Measurements from ENCODE around the gene SLC66A2. TPM values are rescaled to one million over a fixed set of nuclear protein-coding genes. Genes with fewer than 3 reads are reported as not detected.

SLC66A2 gene
- total and polyA plus RNA-seq, 9 donors = 2.1 to 31.1 (median 27.0) TPM

GRCh38 chr18:79935098-79935480 is 16.4 kb downstream of the SLC66A2 start:
- 72 to 90% (median 88%) methylated on average over 5 of the region's 5 CpGs for WGBS, 3 donors
- DNase-seq = peak in 1 of 5 donors; percentile 12
- H3K4me3 ChIP-seq = no peak overlapping the region
- no peaks in the 10 kb centered on the region for H3K27me3 ChIP-seq
- no peaks in the 10 kb centered on the region for H3K36me3 ChIP-seq
- no peak overlapping the region for H3K27ac ChIP-seq
- no peaks in the 10 kb centered on the region for H3K4me1 ChIP-seq (ENCODE audit: insufficient read depth)
- no peak for TF ChIP-seq POLR2A (IDR thresholded peaks at IDR 0.05)
- TF ChIP-seq EP300 (IDR thresholded peaks at IDR 0.05) = no peak
- TF ChIP-seq, protein P1, sequence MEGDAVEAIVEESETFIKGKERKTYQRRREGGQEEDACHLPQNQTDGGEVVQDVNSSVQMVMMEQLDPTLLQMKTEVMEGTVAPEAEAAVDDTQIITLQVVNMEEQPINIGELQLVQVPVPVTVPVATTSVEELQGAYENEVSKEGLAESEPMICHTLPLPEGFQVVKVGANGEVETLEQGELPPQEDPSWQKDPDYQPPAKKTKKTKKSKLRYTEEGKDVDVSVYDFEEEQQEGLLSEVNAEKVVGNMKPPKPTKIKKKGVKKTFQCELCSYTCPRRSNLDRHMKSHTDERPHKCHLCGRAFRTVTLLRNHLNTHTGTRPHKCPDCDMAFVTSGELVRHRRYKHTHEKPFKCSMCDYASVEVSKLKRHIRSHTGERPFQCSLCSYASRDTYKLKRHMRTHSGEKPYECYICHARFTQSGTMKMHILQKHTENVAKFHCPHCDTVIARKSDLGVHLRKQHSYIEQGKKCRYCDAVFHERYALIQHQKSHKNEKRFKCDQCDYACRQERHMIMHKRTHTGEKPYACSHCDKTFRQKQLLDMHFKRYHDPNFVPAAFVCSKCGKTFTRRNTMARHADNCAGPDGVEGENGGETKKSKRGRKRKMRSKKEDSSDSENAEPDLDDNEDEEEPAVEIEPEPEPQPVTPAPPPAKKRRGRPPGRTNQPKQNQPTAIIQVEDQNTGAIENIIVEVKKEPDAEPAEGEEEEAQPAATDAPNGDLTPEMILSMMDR (IDR thresholded peaks at IDR 0.05) = no peak
- intact Hi-C loops (cut with DNase I) = no loop called here
- no peaks in the 10 kb centered on the region for H3K9me3 ChIP-seq

DNA sequence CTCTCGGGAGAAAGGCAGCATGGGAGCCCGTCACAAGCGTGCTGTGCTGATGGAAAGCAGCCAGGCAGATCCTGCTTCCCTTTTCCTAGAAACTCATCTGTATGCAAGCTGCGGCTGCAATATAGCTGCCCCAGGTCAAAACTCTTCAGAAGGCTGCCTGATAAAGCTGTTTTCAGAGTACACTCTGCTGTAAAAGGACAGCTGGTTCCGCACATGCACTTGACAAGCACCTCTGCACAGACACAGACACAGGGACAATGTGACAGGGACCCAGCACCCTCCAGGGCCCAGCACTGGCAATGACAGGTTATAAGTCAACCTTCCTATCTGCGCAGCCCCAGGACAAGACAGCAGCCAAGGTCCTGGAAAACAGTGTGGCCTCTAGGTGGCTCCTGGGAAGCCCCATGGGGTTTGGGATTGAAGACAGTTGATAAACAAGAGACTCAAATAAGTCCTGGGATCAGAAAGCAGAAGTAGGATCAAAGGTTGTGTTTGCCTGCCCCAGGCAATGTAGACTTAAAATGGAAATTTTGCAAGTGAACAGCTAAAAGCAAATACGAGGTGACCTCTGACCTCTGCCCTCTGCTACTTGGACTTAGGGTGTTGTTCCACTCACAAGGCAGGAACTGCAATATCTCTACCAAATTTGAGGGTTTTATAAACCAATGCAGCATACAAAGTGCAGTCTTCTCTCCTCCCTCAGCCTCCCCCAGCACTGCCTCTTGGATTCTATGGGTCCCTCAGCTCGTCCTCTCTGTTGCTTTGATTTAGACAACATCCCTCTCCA is 16.9 kb downstream of the SLC66A2 start:
- Histone ChIP-seq H3K4me3 (no peak overlapping the region), H3K36me3 (no peaks in the 10 kb centered on the region), H3K9me3 (no peaks in the 10 kb centered on the region), H3K27ac (no peak overlapping the region), H3K27me3 (no peaks in the 10 kb centered on the region), H3K4me1 (ENCODE audit: insufficient read depth) (no peaks in the 10 kb centered on the region)
- DNase-seq = peak in 3 of 5 donors; percentile 3 to 13 (median 9)
- no peak for TF ChIP-seq POLR2A (IDR thresholded peaks at IDR 0.05)
- TF ChIP-seq, protein P1 (IDR thresholded peaks at IDR 0.05) = no peak
- no peak for TF ChIP-seq EP300 (IDR thresholded peaks at IDR 0.05)
- intact Hi-C loops (cut with DNase I) = no loop called here
- 77 to 86% (median 79%) methylated on average over 8 of the region's 8 CpGs for WGBS, 3 donors

- H3K36me3 ChIP-seq = no peaks in the 10 kb centered on the region
- H3K27ac ChIP-seq = no peak overlapping the region
- DNase-seq = peak in 3 of 5 donors; percentile 6 to 10 (median 8)
- intact Hi-C loops (cut with DNase I) = no loop called here
- no peaks in the 10 kb centered on the region for H3K27me3 ChIP-seq
- no peak overlapping the region for H3K4me3 ChIP-seq
- TF ChIP-seq, protein P1 (IDR thresholded peaks at IDR 0.05) = no peak
- TF ChIP-seq POLR2A (IDR thresholded peaks at IDR 0.05) (no peak), EP300 (IDR thresholded peaks at IDR 0.05) (no peak)
- no peaks in the 10 kb centered on the region for H3K4me1 ChIP-seq (ENCODE audit: insufficient read depth)
- WGBS, 3 donors = 84 to 88% (median 84%) methylated on average over 10 of the region's 10 CpGs
- H3K9me3 ChIP-seq = no peaks in the 10 kb centered on the region
These were observed 17.7 kb downstream of the SLC66A2 start for GRCh38 chr18:79933765-79934164.

DNA sequence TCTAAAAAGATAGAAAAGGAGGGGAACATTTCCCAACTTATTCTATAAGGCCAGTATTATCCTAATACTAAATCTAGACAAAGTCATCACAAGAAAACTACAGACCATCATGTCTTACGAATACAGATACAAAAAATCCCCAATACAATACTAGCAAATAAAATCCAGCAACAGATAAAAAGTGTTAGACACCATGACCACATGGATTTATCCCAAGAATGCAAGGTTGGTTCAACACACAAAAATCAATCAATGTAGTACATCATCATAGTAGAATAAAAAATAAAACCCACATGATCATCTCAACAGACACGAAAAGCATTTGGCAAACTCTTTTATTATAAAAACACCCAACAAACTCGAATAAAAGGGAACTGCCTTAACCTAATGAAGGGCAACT is 18.5 kb downstream of the SLC66A2 start:
- H3K36me3 ChIP-seq = no peaks in the 10 kb centered on the region
- DNase-seq = no peak
- TF ChIP-seq EP300 (IDR thresholded peaks at IDR 0.05) = no peak
- TF ChIP-seq, protein P1 (IDR thresholded peaks at IDR 0.05) = no peak
- no peak for TF ChIP-seq POLR2A (IDR thresholded peaks at IDR 0.05)
- no peaks in the 10 kb centered on the region for H3K9me3 ChIP-seq
- intact Hi-C loops (cut with DNase I) = no loop called here
- no peaks in the 10 kb centered on the region for H3K27me3 ChIP-seq
- no peak overlapping the region for H3K4me3 ChIP-seq
- H3K4me1 ChIP-seq (ENCODE audit: insufficient read depth) = no peaks in the 10 kb centered on the region
- H3K27ac ChIP-seq = no peak overlapping the region
- WGBS, 3 donors = 94 to 96% (median 96%) methylated on average over 3 of the region's 3 CpGs
